ENCODE results near the gene MSI2.

DNA sequence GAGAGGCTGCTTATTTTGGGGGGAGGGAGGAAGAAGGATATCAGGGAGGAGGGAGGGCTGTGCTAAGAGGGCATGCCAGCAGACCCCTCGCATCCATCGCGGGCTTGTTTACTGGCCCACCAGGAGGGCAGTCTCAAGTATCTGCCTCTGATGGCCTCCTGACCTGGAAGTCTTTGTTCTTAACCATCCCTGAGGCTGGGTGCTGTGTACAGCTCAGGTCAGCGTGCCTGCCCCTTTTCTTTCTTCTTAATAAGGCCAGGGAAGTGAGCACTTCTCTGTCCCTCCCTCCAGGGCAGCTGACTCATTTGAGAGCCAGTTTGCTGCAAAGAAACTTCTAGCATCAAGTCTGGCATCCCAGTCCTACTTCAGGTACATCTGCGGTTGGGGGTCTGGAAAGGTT, 331.8 kb downstream of the MSI2 start:
- TF ChIP-seq EZH2 (IDR thresholded peaks at IDR 0.05; ENCODE audit: insufficient read depth, low read length), result no peak
- TF ChIP-seq, protein P1, sequence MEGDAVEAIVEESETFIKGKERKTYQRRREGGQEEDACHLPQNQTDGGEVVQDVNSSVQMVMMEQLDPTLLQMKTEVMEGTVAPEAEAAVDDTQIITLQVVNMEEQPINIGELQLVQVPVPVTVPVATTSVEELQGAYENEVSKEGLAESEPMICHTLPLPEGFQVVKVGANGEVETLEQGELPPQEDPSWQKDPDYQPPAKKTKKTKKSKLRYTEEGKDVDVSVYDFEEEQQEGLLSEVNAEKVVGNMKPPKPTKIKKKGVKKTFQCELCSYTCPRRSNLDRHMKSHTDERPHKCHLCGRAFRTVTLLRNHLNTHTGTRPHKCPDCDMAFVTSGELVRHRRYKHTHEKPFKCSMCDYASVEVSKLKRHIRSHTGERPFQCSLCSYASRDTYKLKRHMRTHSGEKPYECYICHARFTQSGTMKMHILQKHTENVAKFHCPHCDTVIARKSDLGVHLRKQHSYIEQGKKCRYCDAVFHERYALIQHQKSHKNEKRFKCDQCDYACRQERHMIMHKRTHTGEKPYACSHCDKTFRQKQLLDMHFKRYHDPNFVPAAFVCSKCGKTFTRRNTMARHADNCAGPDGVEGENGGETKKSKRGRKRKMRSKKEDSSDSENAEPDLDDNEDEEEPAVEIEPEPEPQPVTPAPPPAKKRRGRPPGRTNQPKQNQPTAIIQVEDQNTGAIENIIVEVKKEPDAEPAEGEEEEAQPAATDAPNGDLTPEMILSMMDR (IDR thresholded peaks at IDR 0.05; ENCODE audit: insufficient read depth, low read depth, low read length), result no peak
